HepG2 (cell line): ENCODE measurements around the gene AP3D1. TPM values are rescaled to one million over a fixed set of nuclear protein-coding genes. Genes with fewer than 3 reads are reported as not detected.

Experiments used
- ARNT ChIP-seq: fragments of 450-650 bp; IDR thresholded peaks from 2 replicates; pipeline ENCODE4 v1.6.1; 2017
- BRCA1 ChIP-seq: sonication (generic); formaldehyde crosslinking; IDR thresholded peaks from 2 replicates; pipeline ENCODE4 v1.4.0; 2020; ENCODE audit warnings: missing genetic modification reagents
- CC2D1A ChIP-seq: sonication (generic); formaldehyde crosslinking; IDR thresholded peaks from 2 replicates; pipeline ENCODE4 v1.8.1; 2023; ENCODE audit warnings: mild to moderate bottlenecking, missing genetic modification reagents
- EED ChIP-seq: sonication (generic); formaldehyde crosslinking; IDR thresholded peaks from 2 replicates; pipeline ENCODE4 v1.5.0; 2020; ENCODE audit warnings: mild to moderate bottlenecking, missing genetic modification reagents
- JARID2 ChIP-seq: sonication (generic); formaldehyde crosslinking; IDR thresholded peaks from 2 replicates; pipeline ENCODE4 v1.8.1; 2023; ENCODE audit warnings: missing genetic modification reagents, inconsistent platforms; ENCODE audit not compliant: insufficient replicate concordance
- KAT2B ChIP-seq: fragments of 150-350 bp; IDR thresholded peaks from 2 replicates; pipeline ENCODE4 v1.6.1; 2014; ENCODE audit warnings: low read depth, low read length, borderline replicate concordance
- KLF16 ChIP-seq, 2 experiments: sonication (generic) in 1 of 2; formaldehyde crosslinking in 1 of 2; IDR thresholded peaks; 2 replicates each; pipeline versions ENCODE4 v1.6.1 to v1.8.0; 2016 to 2023; ENCODE audit warnings: missing genetic modification reagents in 2 of 2, missing compliant biosample characterization in 1 of 2
- MATR3 ChIP-seq: sonication (generic); formaldehyde crosslinking; IDR thresholded peaks from 2 replicates; pipeline ENCODE4 v1.4.0; 2020; ENCODE audit warnings: missing genetic modification reagents
- MEIS2 ChIP-seq: sonication (generic); formaldehyde crosslinking; IDR thresholded peaks from 2 replicates; pipeline ENCODE4 v1.9.0; 2021; ENCODE audit warnings: mild to moderate bottlenecking, missing genetic modification reagents
- MIXL1 ChIP-seq: IDR thresholded peaks from 2 replicates; pipeline ENCODE4 v1.6.1; 2016
- POLR2G ChIP-seq: fragments of 200-400 bp; formaldehyde crosslinking; IDR thresholded peaks from 2 replicates; pipeline ENCODE4 v1.6.1; 2018; ENCODE audit warnings: mild to moderate bottlenecking, low read depth, low read length, moderate library complexity
- RFX1 ChIP-seq: fragments of 450-650 bp; IDR thresholded peaks from 2 replicates; pipeline ENCODE4 v1.6.1; 2017
- SKIL ChIP-seq: sonication (generic); formaldehyde crosslinking; IDR thresholded peaks from 2 replicates; pipeline ENCODE4 v1.8.0; 2022; ENCODE audit warnings: missing genetic modification reagents, mild to moderate bottlenecking, moderate library complexity, borderline replicate concordance
- TBX3 ChIP-seq: fragments of 450-650 bp; IDR thresholded peaks from 2 replicates; pipeline ENCODE4 v1.6.1; 2017; ENCODE audit warnings: antibody characterized with exemption, mild to moderate bottlenecking, inconsistent platforms, borderline replicate concordance
- WIZ ChIP-seq: sonication (generic); formaldehyde crosslinking; IDR thresholded peaks from 2 replicates; pipeline ENCODE4 v1.5.1; 2020; ENCODE audit warnings: mild to moderate bottlenecking, missing genetic modification reagents
- ZBTB25 ChIP-seq: IDR thresholded peaks from 2 replicates; pipeline ENCODE4 v1.6.1; 2018; ENCODE audit warnings: missing genetic modification reagents
- ZFP1 ChIP-seq: IDR thresholded peaks from 2 replicates; pipeline ENCODE4 v1.6.1; 2016
- ZFP62 ChIP-seq: sonication (generic); formaldehyde crosslinking; IDR thresholded peaks from 2 replicates; pipeline ENCODE4 v1.4.0; 2020; ENCODE audit warnings: missing genetic modification reagents
- ZGPAT ChIP-seq: IDR thresholded peaks from 2 replicates; pipeline ENCODE4 v1.6.1; 2016; ENCODE audit warnings: mild to moderate bottlenecking
- ZKSCAN5 ChIP-seq: sonication (generic); formaldehyde crosslinking; IDR thresholded peaks from 2 replicates; pipeline ENCODE4 v1.5.1; 2020; ENCODE audit warnings: mild to moderate bottlenecking, missing genetic modification reagents
- ZMYM2 ChIP-seq: sonication (generic); formaldehyde crosslinking; IDR thresholded peaks from 2 replicates; pipeline ENCODE4 v1.8.0; 2022; ENCODE audit warnings: mild to moderate bottlenecking, missing genetic modification reagents
- ZNF143 ChIP-seq: sonication (generic); formaldehyde crosslinking; IDR thresholded peaks from 2 replicates; pipeline ENCODE4 v1.4.0; 2020; ENCODE audit warnings: missing genetic modification reagents
- ZNF362 ChIP-seq: sonication (generic); formaldehyde crosslinking; IDR thresholded peaks from 2 replicates; pipeline ENCODE4 v1.4.0; 2020; ENCODE audit warnings: missing genetic modification reagents, mild to moderate bottlenecking, borderline replicate concordance
- ZNF441 ChIP-seq: sonication (generic); formaldehyde crosslinking; IDR thresholded peaks from 2 replicates; pipeline ENCODE4 v1.7.0; 2021; ENCODE audit warnings: missing genetic modification reagents, borderline replicate concordance
- ZNF652 ChIP-seq: IDR thresholded peaks from 2 replicates; pipeline ENCODE4 v1.6.1; 2016; ENCODE audit warnings: low read depth, borderline replicate concordance
- ZNF768 ChIP-seq: sonication (generic); formaldehyde crosslinking; IDR thresholded peaks from 2 replicates; pipeline ENCODE4 v1.4.0; 2020; ENCODE audit warnings: missing genetic modification reagents
- polyA plus RNA-seq, 8 experiments: library from polyadenylated mRNA; depleted of rRNA in 3 of 8; stranded (reverse) in 7 of 8; unstranded in 1 of 8; fragments of >200 nt; fragmentation: Illumina TruSeq in 4 of 8; extraction: Trizol in 4 of 8; gene quantifications; 2 replicates each; pipeline versions ENCODE4 v1.2.1 to v1.2.3, GENCODE V29; 2011 to 2016; ENCODE audit warnings: low read depth in 4 of 8, missing spikeins in 1 of 8, mixed read lengths in 1 of 8; ENCODE audit not compliant: insufficient read depth in 1 of 8
- total RNA-seq, 5 experiments: library from RNA; depleted of rRNA; stranded (reverse); fragments of >200 nt; fragmentation: Illumina TruSeq; extraction: Trizol; gene quantifications; 2 replicates each; pipeline ENCODE4 v1.2.3, GENCODE V29; 2016; ENCODE audit warnings: low read depth in 1 of 5

AP3D1 gene
- total and polyA plus RNA-seq, 2 of the 13 experiments (the other 11 are each of a cell fraction or from before 2014, with no cell fraction given): 68.0 to 82.6 TPM

GRCh38 chr19:2168619-2169424, 17.5 kb upstream of the AP3D1 start (continued):
- no peak for TF ChIP-seq TBX3
- no peak for TF ChIP-seq MATR3 (CRISPR knock-in tag)
- TF ChIP-seq ZNF768 (CRISPR knock-in tag): no peak
- peak; percentile 62; the same call in 1 of the 2 replicates for TF ChIP-seq POLR2G
- TF ChIP-seq ZNF362 (CRISPR knock-in tag): peak; percentile 34; the same call in 1 of the 2 replicates
- peak; percentile 96 for TF ChIP-seq MEIS2 (CRISPR knock-in tag)
- no peak for TF ChIP-seq KAT2B
- TF ChIP-seq ZMYM2: peak; percentile 98
- TF ChIP-seq ZBTB25 (CRISPR knock-in tag): peak; percentile 70; the same call in 1 of the 2 replicates
- TF ChIP-seq ZNF652 (CRISPR knock-in tag): no peak; the same call in 1 of the 2 replicates
- no peak for TF ChIP-seq EED (CRISPR knock-in tag)
- TF ChIP-seq CC2D1A (CRISPR knock-in tag): no peak
- no peak for TF ChIP-seq WIZ (CRISPR knock-in tag)
- TF ChIP-seq KLF16 (CRISPR knock-in tag; IDR thresholded peaks at IDR 0.05): peak in 1 of 2 experiments; percentile 78; a peak in 1 of 4 replicates
- TF ChIP-seq ZFP62 (CRISPR knock-in tag): no peak
- TF ChIP-seq MIXL1: peak; percentile 90; the same call in 1 of the 2 replicates
- peak; percentile 76; the same call in 1 of the 2 replicates for TF ChIP-seq ZNF441 (CRISPR knock-in tag)
- TF ChIP-seq BRCA1: peak; percentile 53; the same call in 1 of the 2 replicates
- no peak for TF ChIP-seq RFX1
- TF ChIP-seq SKIL (CRISPR knock-in tag): peak; percentile 85
- no peak for TF ChIP-seq ZKSCAN5 (CRISPR knock-in tag)
- peak; percentile 52; the same call in 1 of the 2 replicates for TF ChIP-seq ZNF143 (CRISPR knock-in tag)
- TF ChIP-seq ARNT: no peak
- TF ChIP-seq ZFP1: peak; percentile 59
- TF ChIP-seq JARID2: no peak
- peak; percentile 95 for TF ChIP-seq ZGPAT (CRISPR knock-in tag)
